ENCODE measurements around the gene DPH5.
"Not testable (repeated sequence)": the region's sequence is repeated elsewhere in the genome, so short reads cannot be mapped to it uniquely, and the experiment has no call there.

The DPH5 gene

GRCh38 chr1:100968621-100969020 is 57.0 kb downstream of the DPH5 start:
- H3K36me3 ChIP-seq (ENCODE audit: control insufficient read depth, insufficient read depth, low read length) = peaks cover 9% of the 10 kb centered on the region

GRCh38 chr1:100960098-100960497 is 65.5 kb downstream of the DPH5 start:
- Histone ChIP-seq H3K4me3 (ENCODE audit: low read length) (no peak overlapping the region), H3K27me3 (ENCODE audit: control insufficient read depth, insufficient read depth, low read length) (no peaks in the 10 kb centered on the region), H3K9ac (ENCODE audit: low read length) (no peak overlapping the region), H3K4me1 (ENCODE audit: control insufficient read depth, insufficient read depth, low read length) (no peaks in the 10 kb centered on the region), H3K27ac (ENCODE audit: low read depth, low read length) (no peak overlapping the region), H3K36me3 (ENCODE audit: control insufficient read depth, insufficient read depth, low read length) (no peaks in the 10 kb centered on the region)

More at GRCh38 chr1:100968621-100969020, 57.0 kb downstream of the DPH5 start:
- Histone ChIP-seq H3K27me3 (ENCODE audit: control insufficient read depth, insufficient read depth, low read length) (no peaks in the 10 kb centered on the region), H3K4me1 (ENCODE audit: control insufficient read depth, insufficient read depth, low read length) (no peaks in the 10 kb centered on the region), H3K4me3 (ENCODE audit: low read length) (no peak overlapping the region), H3K27ac (ENCODE audit: low read depth, low read length) (no peak overlapping the region), H3K9ac (ENCODE audit: low read length) (no peak overlapping the region)

- Histone ChIP-seq H3K27me3 (ENCODE audit: control insufficient read depth, insufficient read depth, low read length) (no peaks in the 10 kb centered on the region), H3K4me3 (ENCODE audit: low read length) (no peak overlapping the region), H3K4me1 (ENCODE audit: control insufficient read depth, insufficient read depth, low read length) (no peaks in the 10 kb centered on the region), H3K36me3 (ENCODE audit: control insufficient read depth, insufficient read depth, low read length) (no peaks in the 10 kb centered on the region), H3K9ac (ENCODE audit: low read length) (no peak overlapping the region), H3K27ac (ENCODE audit: low read depth, low read length) (no peak overlapping the region)
These were observed 66.0 kb downstream of the DPH5 start for GRCh38 chr1:100959502-100960060.

- H3K4me1 ChIP-seq (ENCODE audit: control insufficient read depth, insufficient read depth, low read length) = no peaks in the 10 kb centered on the region
- H3K36me3 ChIP-seq (ENCODE audit: control insufficient read depth, insufficient read depth, low read length) = no peaks in the 10 kb centered on the region
- H3K27ac ChIP-seq (ENCODE audit: low read depth, low read length) = no peak overlapping the region
- no peaks in the 10 kb centered on the region for H3K27me3 ChIP-seq (ENCODE audit: control insufficient read depth, insufficient read depth, low read length)
- no peak overlapping the region for H3K4me3 ChIP-seq (ENCODE audit: low read length)
- no peak overlapping the region for H3K9ac ChIP-seq (ENCODE audit: low read length)
These were observed 70.3 kb downstream of the DPH5 start for GRCh38 chr1:100955322-100955721.

- Histone ChIP-seq H3K27me3 (ENCODE audit: control insufficient read depth, insufficient read depth, low read length) (no peaks in the 10 kb centered on the region), H3K4me1 (ENCODE audit: control insufficient read depth, insufficient read depth, low read length) (no peaks in the 10 kb centered on the region), H3K4me3 (ENCODE audit: low read length) (no peak overlapping the region), H3K9ac (ENCODE audit: low read length) (no peak overlapping the region), H3K36me3 (ENCODE audit: control insufficient read depth, insufficient read depth, low read length) (no peaks in the 10 kb centered on the region), H3K27ac (ENCODE audit: low read depth, low read length) (no peak overlapping the region)
These were observed 71.4 kb downstream of the DPH5 start for GRCh38 chr1:100953960-100954730.

GRCh38 chr1:100952970-100953369 is 72.6 kb downstream of the DPH5 start:
- not testable (repeated sequence) for H3K27ac ChIP-seq (ENCODE audit: low read depth, low read length); H3K27me3 ChIP-seq (ENCODE audit: control insufficient read depth, insufficient read depth, low read length); H3K9ac ChIP-seq (ENCODE audit: low read length); H3K4me1 ChIP-seq (ENCODE audit: control insufficient read depth, insufficient read depth, low read length); H3K36me3 ChIP-seq (ENCODE audit: control insufficient read depth, insufficient read depth, low read length); H3K4me3 ChIP-seq (ENCODE audit: low read length)

- H3K9ac ChIP-seq (ENCODE audit: low read length) = no peak overlapping the region
- no peak overlapping the region for H3K27ac ChIP-seq (ENCODE audit: low read depth, low read length)
- H3K4me1 ChIP-seq (ENCODE audit: control insufficient read depth, insufficient read depth, low read length) = no peaks in the 10 kb centered on the region
- H3K36me3 ChIP-seq (ENCODE audit: control insufficient read depth, insufficient read depth, low read length) = no peaks in the 10 kb centered on the region
- H3K27me3 ChIP-seq (ENCODE audit: control insufficient read depth, insufficient read depth, low read length) = no peaks in the 10 kb centered on the region
- no peak overlapping the region for H3K4me3 ChIP-seq (ENCODE audit: low read length)
These were observed 73.4 kb downstream of the DPH5 start for GRCh38 chr1:100952104-100952745.

GRCh38 chr1:100950781-100951180 is 74.8 kb downstream of the DPH5 start:
- no peak overlapping the region for H3K9ac ChIP-seq (ENCODE audit: low read length)
- H3K27ac ChIP-seq (ENCODE audit: low read depth, low read length) = no peak overlapping the region
- no peaks in the 10 kb centered on the region for H3K36me3 ChIP-seq (ENCODE audit: control insufficient read depth, insufficient read depth, low read length)
- no peak overlapping the region for H3K4me3 ChIP-seq (ENCODE audit: low read length)
- H3K4me1 ChIP-seq (ENCODE audit: control insufficient read depth, insufficient read depth, low read length) = no peaks in the 10 kb centered on the region
- no peaks in the 10 kb centered on the region for H3K27me3 ChIP-seq (ENCODE audit: control insufficient read depth, insufficient read depth, low read length)

GRCh38 chr1:100950337-100950736 is 75.2 kb downstream of the DPH5 start:
- Histone ChIP-seq H3K4me1 (ENCODE audit: control insufficient read depth, insufficient read depth, low read length) (no peaks in the 10 kb centered on the region), H3K27ac (ENCODE audit: low read depth, low read length) (no peak overlapping the region), H3K4me3 (ENCODE audit: low read length) (no peak overlapping the region), H3K36me3 (ENCODE audit: control insufficient read depth, insufficient read depth, low read length) (no peaks in the 10 kb centered on the region), H3K9ac (ENCODE audit: low read length) (no peak overlapping the region), H3K27me3 (ENCODE audit: control insufficient read depth, insufficient read depth, low read length) (no peaks in the 10 kb centered on the region)

GRCh38 chr1:100949515-100950158 is 75.9 kb downstream of the DPH5 start:
- not testable (repeated sequence) for H3K27me3 ChIP-seq (ENCODE audit: control insufficient read depth, insufficient read depth, low read length); H3K27ac ChIP-seq (ENCODE audit: low read depth, low read length); H3K9ac ChIP-seq (ENCODE audit: low read length); H3K4me1 ChIP-seq (ENCODE audit: control insufficient read depth, insufficient read depth, low read length); H3K36me3 ChIP-seq (ENCODE audit: control insufficient read depth, insufficient read depth, low read length)
- peak overlapping the region; percentile 11 for H3K4me3 ChIP-seq (ENCODE audit: low read length)

GRCh38 chr1:100948721-100949405 is 76.7 kb downstream of the DPH5 start:
- not testable (repeated sequence) for H3K27me3 ChIP-seq (ENCODE audit: control insufficient read depth, insufficient read depth, low read length); H3K4me1 ChIP-seq (ENCODE audit: control insufficient read depth, insufficient read depth, low read length); H3K9ac ChIP-seq (ENCODE audit: low read length); H3K27ac ChIP-seq (ENCODE audit: low read depth, low read length); H3K4me3 ChIP-seq (ENCODE audit: low read length); H3K36me3 ChIP-seq (ENCODE audit: control insufficient read depth, insufficient read depth, low read length)

- H3K27me3 ChIP-seq (ENCODE audit: control insufficient read depth, insufficient read depth, low read length); H3K4me1 ChIP-seq (ENCODE audit: control insufficient read depth, insufficient read depth, low read length); H3K9ac ChIP-seq (ENCODE audit: low read length): not testable (repeated sequence)
These were observed 77.8 kb downstream of the DPH5 start for GRCh38 chr1:100947816-100948215.

More at GRCh38 chr1:100947816-100948215, 77.8 kb downstream of the DPH5 start:
- H3K27ac ChIP-seq (ENCODE audit: low read depth, low read length); H3K36me3 ChIP-seq (ENCODE audit: control insufficient read depth, insufficient read depth, low read length); H3K4me3 ChIP-seq (ENCODE audit: low read length): not testable (repeated sequence)

All from rectal smooth muscle tissue (tissue), 1 donor.